HepG2 (cell line): ENCODE results near the gene LSMEM2. TPM values are rescaled to one million over a fixed set of nuclear protein-coding genes. Genes with fewer than 3 reads are reported as not detected.

Experiments used
- ATAC-seq: fragments of 200-7000 bp; cut with Tn5 transposase; 3 replicates; pipeline ENCODE4 v1.9.1; 2020; ENCODE audit warnings: mild to moderate bottlenecking, moderate library complexity
- BruUV-seq: library from RNA; stranded (reverse); fragments of 400-500 nt; replicated peaks from 2 replicates; lab custom pipeline; 2021; lab: Mats Ljungman, UMichigan
- CTCF ChIA-PET: fragments of 300-600 bp; formaldehyde crosslinking; extraction: SDS; loops from one replicate; lab custom pipeline; 2021; ENCODE audit warnings: low total read pairs, inconsistent platforms, low intra/inter-chr PET ratio; lab: Yijun Ruan, JAX
- POLR2A ChIA-PET: fragments of 350-600 bp; sonication (Branson Sonifier 250); formaldehyde crosslinking; loops from one replicate; lab custom pipeline; 2020; ENCODE audit warnings: antibody characterized with exemption, inconsistent platforms; lab: Yijun Ruan, JAX
- DNase-seq: peaks from one replicate; pipeline ENCODE4 v3.0.0-alpha.2; 2015; ENCODE audit warnings: low spot score
- FAIRE-seq: peaks from 3 replicates; lab custom pipeline; 2011; peaks lifted over from hg19 to GRCh38; lab: Jason Lieb, UNC
- H2AFZ ChIP-seq: one replicate; pipeline ENCODE4 v1.6.1; 2011; ENCODE audit warnings: low read length, inconsistent platforms
- H3K27ac ChIP-seq: fragments of 300-600 bp; 3 replicates; pipeline ENCODE4 v1.8.0; 2011; ENCODE audit warnings: mixed run types, mild to moderate bottlenecking, mixed read lengths, low read length, inconsistent platforms; ENCODE audit not compliant: insufficient read depth; ENCODE audit errors: extremely low read length
- H3K27me3 ChIP-seq, 2 experiments: fragments of 200-600 bp in 1 of 2; 2 replicates in 1 of 2; 3 replicates in 1 of 2; pipeline versions ENCODE4 v1.6.0 to v1.8.0; 2011; ENCODE audit warnings: low read length in 2 of 2, mild to moderate bottlenecking in 2 of 2, moderate library complexity in 2 of 2, inconsistent platforms in 1 of 2; ENCODE audit not compliant: insufficient read depth in 2 of 2, control insufficient read depth in 1 of 2
- H3K36me3 ChIP-seq, 2 experiments: fragments of 200-600 bp in 1 of 2; replicated peaks in 1 of 2; 2 replicates in 1 of 2; 3 replicates in 1 of 2; pipeline versions ENCODE4 v1.5.1 to v1.8.0; 2011; ENCODE audit warnings: low read length in 2 of 2, inconsistent platforms in 1 of 2; ENCODE audit not compliant: insufficient read depth in 2 of 2, control insufficient read depth in 1 of 2
- H3K4me1 ChIP-seq: 2 replicates; pipeline ENCODE4 v1.5.1; 2012; ENCODE audit warnings: low read length, inconsistent platforms; ENCODE audit not compliant: insufficient read depth
- H3K4me2 ChIP-seq: 2 replicates; pipeline ENCODE4 v1.6.0; 2011; ENCODE audit warnings: low read depth, low read length, inconsistent platforms
- H3K4me3 ChIP-seq, 3 experiments: fragments of 200-600 bp in 1 of 3; sonication (generic), shearing (Covaris generic) in 1 of 3; replicated peaks in 1 of 3; 2 replicates each; pipeline ENCODE4 v1.5.1; 2011 to 2016; ENCODE audit warnings: low read length in 3 of 3, inconsistent platforms in 2 of 3, low read depth in 2 of 3, mild to moderate bottlenecking in 2 of 3, control low read depth in 1 of 3, mixed read lengths in 1 of 3; ENCODE audit not compliant: insufficient read depth in 1 of 3
- H3K79me2 ChIP-seq: one replicate; pipeline ENCODE4 v1.6.1; 2011; ENCODE audit warnings: low read length, inconsistent platforms; ENCODE audit not compliant: insufficient read depth
- H3K9ac ChIP-seq: 2 replicates; pipeline ENCODE4 v1.6.0; 2011; ENCODE audit warnings: mild to moderate bottlenecking, low read depth, low read length, inconsistent platforms; ENCODE audit not compliant: insufficient read depth
- H3K9me3 ChIP-seq: 2 replicates; pipeline ENCODE4 v1.5.1; 2012; ENCODE audit warnings: mild to moderate bottlenecking, low read length
- H4K20me1 ChIP-seq: 2 replicates; pipeline ENCODE4 v1.6.0; 2011; ENCODE audit warnings: inconsistent platforms, mild to moderate bottlenecking, low read length, moderate library complexity; ENCODE audit not compliant: insufficient read depth
- DMAP1 ChIP-seq: IDR thresholded peaks from 2 replicates; pipeline ENCODE4 v1.6.1; 2016
- HES4 ChIP-seq: sonication (generic); formaldehyde crosslinking; IDR thresholded peaks from 2 replicates; pipeline ENCODE4 v1.9.0; 2021; ENCODE audit warnings: mild to moderate bottlenecking, missing genetic modification reagents, borderline replicate concordance
- MTA1 ChIP-seq: sonication (generic); formaldehyde crosslinking; IDR thresholded peaks from 2 replicates; pipeline ENCODE4 v1.4.0; 2020; ENCODE audit warnings: missing genetic modification reagents, mild to moderate bottlenecking, borderline replicate concordance
- MTERF4 ChIP-seq: sonication (generic); formaldehyde crosslinking; IDR thresholded peaks from 2 replicates; pipeline ENCODE4 v1.8.0; 2023; ENCODE audit warnings: mild to moderate bottlenecking, missing genetic modification reagents
- NFATC3 ChIP-seq: sonication (generic); formaldehyde crosslinking; IDR thresholded peaks from 2 replicates; pipeline ENCODE4 v1.5.1; 2020; ENCODE audit warnings: mild to moderate bottlenecking, missing genetic modification reagents
- PTBP1 ChIP-seq: fragments of 200-400 bp; formaldehyde crosslinking; IDR thresholded peaks from 2 replicates; pipeline ENCODE4 v1.6.1; 2018; ENCODE audit warnings: low read length, low read depth; ENCODE audit not compliant: poor library complexity, severe bottlenecking
- SETDB1 ChIP-seq: sonication (generic); formaldehyde crosslinking; IDR thresholded peaks from 2 replicates; pipeline ENCODE4 v1.5.1; 2020; ENCODE audit warnings: missing genetic modification reagents, mild to moderate bottlenecking, borderline replicate concordance
- SP5 ChIP-seq: IDR thresholded peaks from 2 replicates; pipeline ENCODE4 v1.6.1; 2016; ENCODE audit warnings: low read depth, borderline replicate concordance
- ZNF3 ChIP-seq: IDR thresholded peaks from 2 replicates; pipeline ENCODE4 v1.7.0; 2017; ENCODE audit warnings: inconsistent platforms
- ZNF589 ChIP-seq: sonication (generic); formaldehyde crosslinking; conservative IDR thresholded peaks from 2 replicates; pipeline ENCODE4 v1.8.0; 2022; ENCODE audit warnings: mild to moderate bottlenecking, moderate library complexity, missing genetic modification reagents
- ZNF646 ChIP-seq: sonication (generic); formaldehyde crosslinking; IDR thresholded peaks from 2 replicates; pipeline ENCODE4 v1.9.0; 2021; ENCODE audit warnings: mild to moderate bottlenecking, missing genetic modification reagents
- ZNF713 ChIP-seq: sonication (generic); formaldehyde crosslinking; IDR thresholded peaks from 2 replicates; pipeline ENCODE4 v1.4.0; 2020; ENCODE audit warnings: mild to moderate bottlenecking, missing genetic modification reagents
- ZNF749 ChIP-seq: sonication (generic); formaldehyde crosslinking; IDR thresholded peaks from 2 replicates; pipeline ENCODE4 v1.8.0; 2022; ENCODE audit warnings: mild to moderate bottlenecking, missing genetic modification reagents, moderate library complexity, borderline replicate concordance
- WGBS: methylation state at CpG from one replicate; pipeline ENCODE4 v1.1.6; 2017; ENCODE audit warnings: low lambda C conversion rate; 5-methylcytosine and 5-hydroxymethylcytosine counted together
- in situ Hi-C: cut with HindIII; loops from 2 replicates; pipeline ENCODE4 v1.10.0; 2017; ENCODE audit warnings: low pct_unique_long_range_greater_than_20kb; ENCODE audit not compliant: extremely low pct_ligation_motif_present
- intact Hi-C: fragments of 100-400 bp; cut with micrococcal nuclease; formaldehyde crosslinking; loops from one replicate; pipeline ENCODE4 v1.10.0; 2022; ENCODE audit not compliant: unreplicated experiment
- polyA plus RNA-seq, 8 experiments: library from polyadenylated mRNA; depleted of rRNA in 3 of 8; stranded (reverse) in 7 of 8; unstranded in 1 of 8; fragments of >200 nt; fragmentation: Illumina TruSeq in 4 of 8; extraction: Trizol in 4 of 8; gene quantifications; 2 replicates each; pipeline versions ENCODE4 v1.2.1 to v1.2.3, GENCODE V29; 2011 to 2016; ENCODE audit warnings: low read depth in 4 of 8, missing spikeins in 1 of 8, mixed read lengths in 1 of 8; ENCODE audit not compliant: insufficient read depth in 1 of 8
- total RNA-seq, 5 experiments: library from RNA; depleted of rRNA; stranded (reverse); fragments of >200 nt; fragmentation: Illumina TruSeq; extraction: Trizol; gene quantifications; 2 replicates each; pipeline ENCODE4 v1.2.3, GENCODE V29; 2016; ENCODE audit warnings: low read depth in 1 of 5
- TF ChIP-seq, protein P1 (sequence below): sonication (generic); formaldehyde crosslinking; IDR thresholded peaks from 2 replicates; pipeline ENCODE4 v1.8.1; 2023; ENCODE audit warnings: mild to moderate bottlenecking, missing genetic modification reagents

The LSMEM2 gene
- total and polyA plus RNA-seq, 2 of the 13 experiments (the other 11 are each of a cell fraction or from before 2014, with no cell fraction given), result 0.07 to 0.41 TPM

DNA sequence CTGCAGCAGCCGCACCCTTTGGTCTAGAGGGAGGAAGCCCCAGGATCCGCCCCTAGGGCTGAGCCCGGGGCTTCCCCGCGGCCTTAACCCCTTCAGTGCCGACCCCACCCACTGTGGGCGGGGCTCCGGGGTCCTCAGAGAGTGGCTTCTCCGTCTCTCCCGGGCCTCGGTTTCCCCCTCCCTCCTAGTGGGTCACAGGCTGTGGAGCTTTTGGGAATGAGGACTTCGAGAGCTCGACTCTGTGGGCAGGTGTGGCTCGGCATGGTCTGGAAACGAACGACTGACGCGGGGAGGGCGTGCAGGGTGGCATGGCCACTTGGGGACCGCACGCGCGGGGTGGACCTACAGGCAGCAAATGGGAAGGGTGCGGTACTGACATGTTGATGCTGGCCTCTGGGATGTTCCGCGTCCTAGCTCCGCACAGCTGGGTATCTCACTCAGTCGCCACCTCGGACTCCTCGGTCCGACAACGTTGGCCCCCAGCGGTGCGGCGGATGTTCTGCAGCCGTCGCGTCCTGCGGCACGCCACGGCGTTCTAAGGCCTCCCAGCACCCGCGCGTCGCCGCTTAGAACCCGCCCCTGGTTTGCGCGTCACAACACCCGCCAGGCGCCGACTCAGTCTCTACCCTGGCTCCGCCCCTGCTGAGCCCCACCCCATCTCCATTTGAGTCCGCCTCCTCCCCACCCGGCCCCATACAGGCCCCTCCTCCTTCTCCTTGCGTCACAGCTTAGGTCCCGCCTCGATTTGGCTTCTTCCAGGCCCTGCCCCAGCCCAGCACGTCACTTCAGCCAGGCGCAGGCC, 20.1 kb downstream of the LSMEM2 start, which contains the start of the genes HYAL3 and NAA80:
Gene HYAL3 (minus strand): TSS at position 570 of the 802 bp plus-strand sequence. CDS start 3,803 bp downstream, outside the sequence.
Gene NAA80 (minus strand): TSS at position 570 of the 802 bp plus-strand sequence. CDS start 1,942 bp downstream, outside the sequence.
- Histone ChIP-seq H3K4me1 (peaks cover 52% of the 10 kb centered on the region), H3K4me2 (peak within 1 kb of the TSS; percentile 87), H3K9me3 (no peaks in the 10 kb centered on the region), H2AFZ (no peak within 1 kb of the TSS), H3K79me2 (peaks cover 36% of the 10 kb centered on the region), H3K36me3 (peaks cover 1 to 3% of the 10 kb centered on the region in 2 experiments; a peak in 2 of 5 replicates), H3K4me3 (peak within 1 kb of the TSS; percentile 66 to 91 (median 89)), H3K27me3 (no peaks in the 10 kb centered on the region; a peak in 1 of 5 replicates), H3K27ac (peak within 1 kb of the TSS; percentile 87), H3K9ac (peak within 1 kb of the TSS; percentile 79), H4K20me1 (peaks cover 11% of the 10 kb centered on the region)
- in situ Hi-C loops, result no loop called here
- ATAC-seq, result peak; percentile 53
- BruUV-seq, result no TSS peak
- POLR2A ChIA-PET, result interaction anchor here (0.5 to 7.9 kb wide), 25 partner anchors 8 to 104 kb away, joined by 3 to 222 read pairs (median 6); partner anchors contain the start of genes CYB561D2, GNAI2, HYAL2 and LSMEM2
- intact Hi-C loops, result loop anchor here (1.0 kb wide), 1 partner anchor 22 kb away; no protein-coding TSS in a partner anchor
- no peak for FAIRE-seq
- no peak for DNase-seq
- WGBS, result under 1% methylated on average over 22 of the region's 61 CpGs
- CTCF ChIA-PET, result interaction anchor here (1.5 kb wide), 1 partner anchor 23 kb away, joined by 3 read pairs; no protein-coding TSS in a partner anchor
- no peak for TF ChIP-seq SETDB1 (CRISPR knock-in tag)
- TF ChIP-seq ZNF749, result peak; percentile 83; the same call in 1 of the 2 replicates
- TF ChIP-seq HES4, result no peak
- peak; percentile 72 for TF ChIP-seq SP5
- TF ChIP-seq MTA1 (CRISPR knock-in tag), result 0 out of 2 replicates have a peak, but pooled peaks have one; percentile 57
- TF ChIP-seq PTBP1, result peak; percentile 74
- TF ChIP-seq ZNF713 (CRISPR knock-in tag), result no peak
- no peak for TF ChIP-seq NFATC3 (CRISPR knock-in tag)
- peak; percentile 6; the same call in 1 of the 2 replicates for TF ChIP-seq ZNF589 (CRISPR knock-in tag)
- TF ChIP-seq DMAP1, result peak; percentile 79; the same call in 1 of the 2 replicates
- no peak for TF ChIP-seq ZNF3 (CRISPR knock-in tag)
- no peak for TF ChIP-seq ZNF646 (CRISPR knock-in tag)
- TF ChIP-seq MTERF4, result 0 out of 2 replicates have a peak, but pooled peaks have one; percentile 18
- TF ChIP-seq, protein P1, sequence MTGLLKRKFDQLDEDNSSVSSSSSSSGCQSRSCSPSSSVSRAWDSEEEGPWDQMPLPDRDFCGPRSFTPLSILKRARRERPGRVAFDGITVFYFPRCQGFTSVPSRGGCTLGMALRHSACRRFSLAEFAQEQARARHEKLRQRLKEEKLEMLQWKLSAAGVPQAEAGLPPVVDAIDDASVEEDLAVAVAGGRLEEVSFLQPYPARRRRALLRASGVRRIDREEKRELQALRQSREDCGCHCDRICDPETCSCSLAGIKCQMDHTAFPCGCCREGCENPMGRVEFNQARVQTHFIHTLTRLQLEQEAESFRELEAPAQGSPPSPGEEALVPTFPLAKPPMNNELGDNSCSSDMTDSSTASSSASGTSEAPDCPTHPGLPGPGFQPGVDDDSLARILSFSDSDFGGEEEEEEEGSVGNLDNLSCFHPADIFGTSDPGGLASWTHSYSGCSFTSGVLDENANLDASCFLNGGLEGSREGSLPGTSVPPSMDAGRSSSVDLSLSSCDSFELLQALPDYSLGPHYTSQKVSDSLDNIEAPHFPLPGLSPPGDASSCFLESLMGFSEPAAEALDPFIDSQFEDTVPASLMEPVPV, result peak; percentile 39; the same call in 1 of the 2 replicates
